ENCODE results near the gene TOMM22. TPM values are rescaled to one million over a fixed set of nuclear protein-coding genes. Genes with fewer than 3 reads are reported as not detected.

Gene TOMM22
- total RNA-seq, 1 donor from 2014 or later: 108 TPM

DNA sequence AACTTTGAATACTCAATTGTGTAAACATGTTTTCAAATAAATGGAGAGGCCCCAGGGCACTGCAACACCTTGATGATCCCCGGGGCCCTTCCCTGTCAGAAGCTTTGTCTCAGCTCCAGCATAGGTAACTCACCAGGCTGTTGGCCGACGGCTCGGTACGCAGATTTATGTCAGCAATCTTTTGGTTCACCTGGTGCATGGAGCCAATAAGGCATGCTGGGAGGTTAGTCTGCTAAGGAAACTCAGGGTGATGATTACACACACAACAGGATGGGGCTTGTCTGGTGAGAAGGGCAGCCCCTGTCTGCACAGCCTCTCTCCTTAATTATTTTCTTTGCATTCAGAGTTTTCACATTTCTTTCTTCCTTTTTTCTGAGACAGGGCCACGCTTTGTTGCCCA lies 36.3 kb upstream of the TOMM22 start:
- H3K4me3 Mint-ChIP-seq (ENCODE audit: unreplicated experiment): no peak overlapping the region
- H3K9me3 Mint-ChIP-seq (ENCODE audit: unreplicated experiment): no peaks in the 10 kb centered on the region
- peaks cover 6% of the 10 kb centered on the region for H3K36me3 Mint-ChIP-seq (ENCODE audit: low read depth, unreplicated experiment)
- peaks cover 3% of the 10 kb centered on the region for H3K27me3 Mint-ChIP-seq (ENCODE audit: unreplicated experiment)
- H3K4me1 Mint-ChIP-seq (ENCODE audit: unreplicated experiment): no peaks in the 10 kb centered on the region
- H3K27ac Mint-ChIP-seq (ENCODE audit: unreplicated experiment): no peak overlapping the region
- DNase-seq (ENCODE audit: low spot score): no peak
- no peak for TF ChIP-seq CTCF (IDR thresholded peaks at IDR 0.05; ENCODE audit: unreplicated experiment)

- Mint-ChIP-seq H3K4me1 (ENCODE audit: unreplicated experiment) (no peaks in the 10 kb centered on the region), H3K4me3 (ENCODE audit: unreplicated experiment) (no peak overlapping the region), H3K27me3 (ENCODE audit: unreplicated experiment) (no peaks in the 10 kb centered on the region), H3K27ac (ENCODE audit: unreplicated experiment) (no peak overlapping the region), H3K36me3 (ENCODE audit: low read depth, unreplicated experiment) (peaks cover 6% of the 10 kb centered on the region), H3K9me3 (ENCODE audit: unreplicated experiment) (no peaks in the 10 kb centered on the region)
- TF ChIP-seq CTCF (IDR thresholded peaks at IDR 0.05; ENCODE audit: unreplicated experiment): no peak
- DNase-seq (ENCODE audit: low spot score): no peak
Observed at GRCh38 chr22:38649841-38650522, 31.8 kb upstream of the TOMM22 start.

- Mint-ChIP-seq H3K4me3 (ENCODE audit: unreplicated experiment) (no peak overlapping the region), H3K36me3 (ENCODE audit: low read depth, unreplicated experiment) (peaks cover 3% of the 10 kb centered on the region), H3K27ac (ENCODE audit: unreplicated experiment) (no peak overlapping the region), H3K27me3 (ENCODE audit: unreplicated experiment) (no peaks in the 10 kb centered on the region), H3K4me1 (ENCODE audit: unreplicated experiment) (peaks cover 7% of the 10 kb centered on the region), H3K9me3 (ENCODE audit: unreplicated experiment) (no peaks in the 10 kb centered on the region)
- no peak for DNase-seq (ENCODE audit: low spot score)
- TF ChIP-seq CTCF (IDR thresholded peaks at IDR 0.05; ENCODE audit: unreplicated experiment): no peak
Observed at GRCh38 chr22:38652859-38653258, 28.9 kb upstream of the TOMM22 start.

DNA sequence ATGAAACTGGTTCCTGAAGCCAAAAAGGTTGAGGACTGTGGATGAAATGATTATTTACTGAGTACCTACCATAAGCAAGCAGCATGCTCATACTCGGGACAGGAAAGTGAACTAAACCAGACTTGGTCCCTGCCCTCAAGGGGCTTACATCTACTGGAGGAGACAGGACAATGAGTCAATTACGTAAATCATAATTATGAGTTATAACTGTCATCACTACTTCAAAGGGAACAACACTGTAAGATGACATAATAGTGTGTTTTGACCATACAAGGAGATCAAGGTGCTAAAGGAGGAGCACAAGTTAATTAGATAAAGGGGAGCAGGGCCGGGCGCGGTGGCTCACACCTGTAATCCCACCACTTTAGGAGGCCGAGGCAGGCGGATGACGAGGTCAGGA lies 28.0 kb upstream of the TOMM22 start:
- H3K9me3 Mint-ChIP-seq (ENCODE audit: unreplicated experiment): no peaks in the 10 kb centered on the region
- no peaks in the 10 kb centered on the region for H3K27me3 Mint-ChIP-seq (ENCODE audit: unreplicated experiment)
- TF ChIP-seq CTCF (IDR thresholded peaks at IDR 0.05; ENCODE audit: unreplicated experiment): no peak
- no peak for DNase-seq (ENCODE audit: low spot score)
- H3K36me3 Mint-ChIP-seq (ENCODE audit: low read depth, unreplicated experiment): no peaks in the 10 kb centered on the region
- H3K4me1 Mint-ChIP-seq (ENCODE audit: unreplicated experiment): peaks cover 7% of the 10 kb centered on the region
- no peak overlapping the region for H3K4me3 Mint-ChIP-seq (ENCODE audit: unreplicated experiment)
- H3K27ac Mint-ChIP-seq (ENCODE audit: unreplicated experiment): peak overlapping the region; percentile 1

GRCh38 chr22:38655519-38656255 lies 26.1 kb upstream of the TOMM22 start:
- Mint-ChIP-seq H3K27me3 (ENCODE audit: unreplicated experiment) (no peaks in the 10 kb centered on the region), H3K36me3 (ENCODE audit: low read depth, unreplicated experiment) (no peaks in the 10 kb centered on the region), H3K4me1 (ENCODE audit: unreplicated experiment) (peaks cover 7% of the 10 kb centered on the region), H3K4me3 (ENCODE audit: unreplicated experiment) (peak overlapping the region; percentile 95), H3K27ac (ENCODE audit: unreplicated experiment) (peak overlapping the region; percentile 99), H3K9me3 (ENCODE audit: unreplicated experiment) (no peaks in the 10 kb centered on the region)
- DNase-seq (ENCODE audit: low spot score): no peak
- TF ChIP-seq CTCF (IDR thresholded peaks at IDR 0.05; ENCODE audit: unreplicated experiment): no peak
